GM19043 (cell line): ENCODE data around the gene CDK8.
"Not testable (repeated sequence)": the region's sequence is repeated elsewhere in the genome, so short reads cannot be mapped to it uniquely, and the experiment has no call there.

Experiments
- ATAC-seq: cut with Tn5 transposase; IDR thresholded peaks from one replicate; pipeline ENCODE4 v1.9.1; 2021; ENCODE audit warnings: low read depth; ENCODE audit not compliant: unreplicated experiment

The CDK8 gene

DNA sequence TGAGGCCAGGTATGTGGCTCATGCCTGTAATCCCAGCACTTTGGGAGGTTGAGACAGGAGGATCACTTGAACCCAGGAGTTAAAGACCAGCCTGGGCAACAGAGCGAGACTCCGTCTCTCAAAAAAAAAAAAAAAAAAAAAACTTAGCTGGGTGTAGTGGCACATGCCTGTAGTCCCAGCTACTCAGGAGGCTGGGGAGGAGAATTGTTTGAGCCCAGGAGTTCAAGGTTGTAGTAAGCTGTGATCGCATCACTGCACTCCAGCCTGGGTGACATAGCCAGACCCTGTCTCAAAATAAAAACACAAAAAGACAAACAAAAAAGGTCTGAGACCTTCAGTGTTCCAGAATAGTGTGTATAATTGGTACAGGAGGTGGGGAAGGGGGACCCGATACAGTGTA is 1.9 kb upstream of the CDK8 start:
- not testable (repeated sequence) for ATAC-seq

GRCh38 chr13:26253262-26253786 is 605 bp upstream of the CDK8 start:
- no peak for ATAC-seq

- ATAC-seq, result peak; percentile 34
Measured at GRCh38 chr13:26254583-26255111, 718 bp downstream of the CDK8 start.

GRCh38 chr13:26255115-26255514 is 1.2 kb downstream of the CDK8 start:
- ATAC-seq, result no peak

- no peak for ATAC-seq
Measured at GRCh38 chr13:26255691-26256277, 1.9 kb downstream of the CDK8 start.

DNA sequence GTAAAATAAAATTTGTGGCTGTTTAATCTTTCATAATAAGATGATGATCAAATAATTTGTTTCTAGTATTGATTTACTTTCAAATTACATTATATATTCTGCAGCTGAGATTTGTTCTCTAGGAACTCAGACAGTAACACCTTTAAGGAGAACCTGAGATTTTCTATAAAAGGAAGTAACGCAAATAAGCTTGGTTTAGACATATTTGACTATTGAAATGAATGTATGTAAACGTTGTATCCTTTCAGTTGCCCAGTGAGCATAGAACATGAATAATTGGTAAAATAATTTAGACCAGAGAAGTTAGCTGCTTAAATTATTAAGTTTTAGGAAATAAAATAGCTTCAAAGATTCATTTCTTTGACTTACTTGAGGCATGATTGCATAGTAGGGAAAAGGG is 3.1 kb downstream of the CDK8 start:
- no peak for ATAC-seq

DNA sequence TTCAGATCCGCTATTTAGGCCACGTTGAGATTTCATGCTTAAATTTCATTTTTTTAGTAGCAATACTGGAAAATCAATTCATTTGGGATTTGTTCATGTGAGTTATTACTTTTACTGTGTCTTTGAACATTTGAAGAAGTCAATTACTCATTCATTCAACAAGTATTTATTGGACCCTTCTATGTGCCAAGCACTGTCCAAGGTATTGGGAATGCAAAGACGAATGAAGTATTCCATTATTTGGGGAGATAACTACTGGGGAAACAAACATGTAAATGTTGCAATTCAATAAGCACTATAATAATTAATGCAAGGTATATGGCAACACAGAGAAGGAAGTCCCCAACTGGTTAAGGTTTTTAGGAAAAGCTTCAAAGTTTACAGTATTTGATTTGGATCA is 5.7 kb downstream of the CDK8 start:
- ATAC-seq, result no peak

DNA sequence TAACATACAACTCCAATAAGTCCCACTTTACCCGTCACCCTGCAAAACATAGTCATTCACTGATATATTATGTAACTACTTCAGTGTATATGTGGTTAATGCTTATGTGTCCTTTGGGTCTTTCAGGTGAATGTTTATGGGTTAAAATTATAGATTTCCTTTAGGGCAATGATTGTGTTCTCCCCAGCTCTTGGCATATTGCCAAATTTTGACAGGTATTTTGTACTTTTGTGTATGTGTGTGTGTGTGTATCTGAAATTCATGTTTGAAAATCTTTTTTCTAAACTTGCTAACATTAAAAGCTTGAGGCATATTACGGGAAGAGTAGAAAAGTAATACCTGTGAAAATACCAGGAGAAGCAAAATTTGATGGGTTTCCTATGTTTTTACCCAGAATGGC is 8.2 kb downstream of the CDK8 start:
- no peak for ATAC-seq

DNA sequence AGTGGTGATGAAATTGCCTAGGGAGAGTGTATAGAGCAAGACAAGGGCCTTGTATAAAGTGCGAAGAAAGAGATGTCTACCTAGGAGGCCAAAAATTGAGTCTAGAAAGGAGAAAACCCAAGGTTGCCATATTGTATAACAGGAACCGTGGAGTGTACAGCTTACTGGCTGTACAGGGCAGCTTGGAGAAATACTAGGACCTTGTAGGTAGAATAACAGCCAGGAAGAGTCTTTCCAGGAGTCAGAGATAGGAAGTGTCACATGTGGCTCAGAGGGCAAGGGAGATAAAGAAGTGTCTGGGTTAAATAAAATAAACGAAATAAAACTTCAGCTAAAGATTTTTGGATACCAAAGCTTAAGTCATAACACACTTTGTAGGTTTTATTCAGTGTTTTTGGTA is 12.4 kb downstream of the CDK8 start:
- ATAC-seq, result no peak

DNA sequence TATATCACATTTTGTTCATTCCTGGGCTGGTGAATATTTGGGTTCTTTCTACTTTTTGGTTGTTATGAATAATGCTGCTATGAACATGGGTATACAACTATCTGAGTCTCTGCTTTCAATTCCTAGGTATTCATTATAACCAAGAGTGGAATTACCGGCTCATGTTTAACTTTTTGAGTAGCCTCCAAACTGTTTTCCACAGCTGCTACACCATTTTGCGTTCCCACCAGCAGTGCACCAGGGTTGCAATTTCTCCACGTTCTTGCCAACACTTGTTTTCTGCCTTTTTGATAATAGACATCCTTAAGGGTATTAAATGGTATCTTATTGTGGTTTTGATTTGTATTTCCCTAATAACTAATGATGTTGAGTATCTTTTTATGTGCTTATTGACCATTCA is 16.8 kb downstream of the CDK8 start:
- ATAC-seq, result no peak

DNA sequence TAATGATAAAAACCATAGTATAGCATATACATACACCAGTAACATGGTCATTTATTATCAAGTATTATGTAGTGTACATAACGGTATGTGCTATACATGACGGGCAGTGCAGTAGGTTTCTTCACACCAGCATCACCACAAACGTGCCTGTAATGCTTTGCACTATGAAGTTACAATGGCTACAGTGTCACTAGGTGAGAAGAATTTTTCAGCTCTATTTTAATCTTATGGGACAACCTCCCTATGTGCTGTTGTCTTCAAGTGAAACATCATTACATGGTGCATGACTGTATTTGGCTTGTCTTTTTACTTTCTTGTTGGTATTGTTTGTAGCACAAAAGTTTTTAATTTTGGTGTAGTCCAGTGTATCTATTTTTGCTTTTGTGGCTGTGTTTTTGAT is 18.7 kb downstream of the CDK8 start:
- ATAC-seq, result no peak

DNA sequence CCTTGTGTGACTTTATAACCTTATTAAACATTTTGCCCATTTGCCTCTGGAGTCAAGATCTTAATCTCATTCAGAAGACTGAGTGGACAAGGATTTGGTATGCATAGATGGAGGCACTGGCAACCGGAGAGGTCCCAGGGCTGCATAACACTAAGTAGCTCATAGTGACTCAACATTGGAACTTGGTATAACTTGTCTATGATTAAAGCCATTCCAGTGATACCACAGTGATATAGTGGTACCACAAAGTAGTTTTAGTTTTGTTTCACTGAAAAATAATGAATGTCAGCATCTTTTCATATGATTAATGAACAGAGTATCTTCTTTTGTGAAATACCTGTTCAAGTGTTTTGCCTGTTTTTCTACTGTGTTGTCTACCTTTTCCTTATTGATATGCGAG is 26.4 kb downstream of the CDK8 start:
- ATAC-seq, result no peak

GRCh38 chr13:26280822-26281221 is 26.9 kb downstream of the CDK8 start:
- no peak for ATAC-seq

DNA sequence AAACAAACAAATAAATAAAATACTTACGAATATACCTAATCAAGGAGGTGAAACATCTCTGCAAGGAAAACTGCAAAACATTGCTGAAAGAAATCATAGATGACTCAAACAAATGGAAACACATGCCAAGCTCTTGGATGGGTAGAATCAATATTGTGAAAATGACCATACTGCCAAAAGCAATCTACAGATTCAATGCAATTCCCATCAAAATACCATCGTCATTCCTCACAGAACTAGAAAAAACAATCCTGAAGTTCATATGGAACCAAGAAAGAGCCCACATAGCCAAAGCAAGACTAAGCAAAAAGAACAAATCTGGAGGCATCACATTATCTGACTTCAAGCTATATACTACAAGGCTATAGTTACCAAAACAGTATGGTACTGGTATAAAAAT is 32.0 kb downstream of the CDK8 start:
- ATAC-seq, result not testable (repeated sequence)

- ATAC-seq, result not testable (repeated sequence)
Measured at GRCh38 chr13:26288838-26289237, 34.9 kb downstream of the CDK8 start.

DNA sequence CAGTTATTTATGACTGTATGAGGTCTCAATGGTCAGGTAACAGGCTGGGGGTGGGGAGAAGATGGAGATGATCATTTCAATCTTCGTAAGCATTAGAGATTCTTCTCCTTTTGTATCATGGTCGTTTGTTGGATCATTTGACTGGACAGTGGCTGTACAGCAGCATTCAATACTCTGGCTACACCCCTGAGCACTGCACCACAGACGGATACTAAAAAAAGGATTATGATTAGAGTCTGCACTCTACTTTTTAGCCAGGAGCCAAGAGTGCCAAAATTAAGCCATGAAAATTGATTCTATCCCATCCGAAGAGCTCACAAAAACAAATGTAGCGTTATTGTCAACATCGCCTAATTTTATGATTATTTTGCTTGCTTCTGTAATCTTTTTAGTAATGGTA is 41.9 kb downstream of the CDK8 start:
- no peak for ATAC-seq

GRCh38 chr13:26299168-26299750 is 45.3 kb downstream of the CDK8 start:
- ATAC-seq, result no peak

GRCh38 chr13:26300140-26300539 is 46.2 kb downstream of the CDK8 start:
- no peak for ATAC-seq

- no peak for ATAC-seq
Measured at GRCh38 chr13:26305676-26306075, 51.7 kb downstream of the CDK8 start.

- ATAC-seq, result no peak
Measured at GRCh38 chr13:26307701-26308100, 53.8 kb downstream of the CDK8 start.

DNA sequence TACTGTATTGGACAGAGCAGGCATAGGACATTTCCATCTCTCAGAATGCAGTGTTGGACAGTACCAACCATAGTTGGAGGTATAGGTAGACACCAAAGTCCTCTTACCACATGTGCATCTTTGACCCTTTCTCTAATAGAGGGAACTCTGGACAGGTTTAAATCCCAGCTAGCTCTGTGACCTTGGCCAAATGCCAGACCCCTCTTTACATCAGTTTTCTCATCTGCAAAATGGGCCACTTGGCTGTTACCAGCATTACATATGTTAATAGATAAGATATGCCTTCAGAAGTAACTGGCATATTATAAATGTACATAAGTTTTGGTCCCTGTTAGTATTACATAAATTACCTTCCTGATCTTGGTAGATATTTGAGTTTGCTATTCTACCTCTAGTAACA is 54.3 kb downstream of the CDK8 start:
- ATAC-seq, result no peak

DNA sequence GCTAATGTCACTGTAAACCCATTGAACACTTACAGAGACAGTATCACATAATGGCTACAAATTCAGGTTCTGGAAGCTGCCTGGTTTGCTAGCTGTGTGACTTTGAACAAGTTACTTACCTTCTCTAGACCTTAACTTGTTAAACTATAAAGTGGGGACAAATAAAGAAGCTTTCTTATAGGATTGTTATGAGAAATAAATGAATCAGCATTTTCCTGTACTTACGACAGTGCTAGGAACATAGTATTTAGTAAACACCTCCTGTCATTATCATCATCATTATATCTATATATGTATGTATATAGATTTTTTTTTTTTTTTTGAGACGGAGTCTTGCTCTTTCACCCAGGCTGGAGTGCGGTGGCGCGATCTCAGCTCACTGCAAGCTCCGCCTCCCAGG is 54.9 kb downstream of the CDK8 start:
- ATAC-seq, result no peak
